Measurements from ENCODE around the gene POLR1G. TPM values are rescaled to one million over a fixed set of nuclear protein-coding genes. Genes with fewer than 3 reads are reported as not detected.

Gene POLR1G
- total RNA-seq, 1 donor from 2014 or later, result 25.3 TPM

DNA sequence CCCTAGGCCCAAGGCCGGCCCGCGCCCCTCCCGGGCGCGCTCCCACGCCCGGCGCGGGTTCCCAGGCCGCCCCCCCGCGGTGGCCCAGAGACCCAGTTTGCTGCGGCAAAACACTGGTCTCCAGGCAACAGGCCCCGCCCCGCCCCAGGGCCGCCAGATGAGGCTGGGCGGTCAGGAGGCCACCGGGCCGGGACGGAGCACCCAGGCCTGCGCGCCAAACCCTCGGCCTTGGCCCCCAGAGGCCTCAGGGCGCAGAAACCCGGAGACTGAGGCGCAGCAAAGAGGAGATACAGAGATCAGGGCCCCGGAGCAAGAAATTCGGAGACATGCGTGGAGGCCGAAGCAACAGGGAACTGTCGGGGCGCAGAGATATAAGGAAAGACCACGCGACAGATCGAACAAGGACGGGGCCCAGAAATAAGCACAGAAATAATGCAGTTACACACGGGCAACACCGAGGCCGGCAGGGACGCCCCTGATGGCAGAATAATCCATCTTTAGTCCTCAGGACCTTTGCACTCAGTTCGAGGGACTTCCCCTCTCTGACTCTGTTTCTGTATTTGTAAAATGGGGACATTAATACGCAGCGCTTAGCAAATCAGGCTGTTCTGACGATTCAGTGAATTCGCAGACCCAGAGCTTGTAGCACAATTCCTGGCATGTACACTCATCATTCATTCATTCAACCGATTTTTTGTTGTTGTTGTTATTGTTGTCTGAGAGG lies 38.0 kb downstream of the POLR1G start:
- no peaks in the 10 kb centered on the region for H3K27me3 Mint-ChIP-seq (ENCODE audit: insufficient read depth)
- intact Hi-C loops (cut with micrococcal nuclease), result loop anchor here (5.0 kb wide), 1 partner anchor 37 kb away; the partner anchor contains the start of genes POLR1G and PPP1R13L

DNA sequence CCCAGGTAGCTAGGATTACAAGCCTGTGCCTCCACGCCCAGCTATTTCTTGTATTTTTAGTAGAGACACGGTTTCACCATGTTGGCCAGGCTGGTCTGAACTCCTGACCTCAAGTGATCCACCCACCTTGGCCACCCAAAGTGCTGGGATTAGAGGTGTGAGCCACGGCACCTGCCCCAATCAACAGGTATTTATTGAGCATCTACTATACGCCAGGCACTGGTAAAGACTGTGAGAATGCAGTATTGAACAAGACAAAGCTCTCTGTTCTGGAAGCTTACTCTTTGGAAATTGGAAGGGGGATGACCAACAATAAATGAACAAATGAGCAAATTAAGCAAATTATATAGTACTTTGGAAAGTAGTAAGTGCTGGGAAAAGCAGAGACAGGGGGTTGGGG lies 38.7 kb downstream of the POLR1G start:
- Mint-ChIP-seq H3K4me3 (peak overlapping the region; percentile 30), H3K27ac (peak overlapping the region; percentile 63)
- intact Hi-C loops (cut with micrococcal nuclease), result no loop called here

More for the DNA sequence above, 38.0 kb downstream of the POLR1G start:
- Mint-ChIP-seq H3K4me3 (peak overlapping the region; percentile 37), H3K36me3 (ENCODE audit: low read depth) (peaks cover 4% of the 10 kb centered on the region), H3K27ac (peak overlapping the region; percentile 63), H3K4me1 (ENCODE audit: low read depth) (peaks cover 41% of the 10 kb centered on the region), H3K9me3 (no peaks in the 10 kb centered on the region)
- peak; percentile 78 for DNase-seq (ENCODE audit: low spot score)

DNA sequence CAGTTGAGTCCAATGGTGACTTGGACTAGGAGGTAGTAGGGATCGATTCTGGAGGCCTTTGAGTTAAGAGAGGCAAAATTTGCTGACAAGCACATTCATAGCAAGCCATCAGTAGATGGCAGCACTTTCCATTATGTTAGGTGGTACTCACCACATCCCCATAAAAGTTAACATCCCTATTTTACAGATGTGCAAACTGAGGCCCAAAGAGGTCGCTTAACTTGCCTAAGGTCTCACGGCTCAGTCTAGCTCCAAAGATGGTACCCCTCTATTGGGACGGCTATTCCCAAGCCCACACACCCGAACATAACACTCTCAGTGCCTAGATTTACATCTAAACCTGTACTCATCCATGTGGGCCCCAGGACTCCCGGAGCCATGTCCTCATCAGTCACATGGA lies 39.9 kb downstream of the POLR1G start:
- Mint-ChIP-seq H3K36me3 (ENCODE audit: low read depth) (peaks cover 4% of the 10 kb centered on the region), H3K9me3 (no peaks in the 10 kb centered on the region), H3K4me3 (no peak overlapping the region), H3K4me1 (ENCODE audit: low read depth) (peaks cover 42% of the 10 kb centered on the region), H3K27me3 (ENCODE audit: insufficient read depth) (peaks cover under 1% of the 10 kb centered on the region), H3K27ac (peak overlapping the region; percentile 55)
- intact Hi-C loops (cut with micrococcal nuclease), result no loop called here
- no peak for DNase-seq (ENCODE audit: low spot score)

More for the DNA sequence above, 38.7 kb downstream of the POLR1G start:
- peaks cover 4% of the 10 kb centered on the region for H3K36me3 Mint-ChIP-seq (ENCODE audit: low read depth)
- H3K4me1 Mint-ChIP-seq (ENCODE audit: low read depth), result peaks cover 46% of the 10 kb centered on the region
- no peak for DNase-seq (ENCODE audit: low spot score)
- no peaks in the 10 kb centered on the region for H3K9me3 Mint-ChIP-seq
- H3K27me3 Mint-ChIP-seq (ENCODE audit: insufficient read depth), result no peaks in the 10 kb centered on the region

- H3K4me3 Mint-ChIP-seq, result no peak overlapping the region
- intact Hi-C loops (cut with micrococcal nuclease), result no loop called here
- peaks cover 4% of the 10 kb centered on the region for H3K27me3 Mint-ChIP-seq (ENCODE audit: insufficient read depth)
- H3K4me1 Mint-ChIP-seq (ENCODE audit: low read depth), result peaks cover 49% of the 10 kb centered on the region
- no peaks in the 10 kb centered on the region for H3K9me3 Mint-ChIP-seq
- H3K27ac Mint-ChIP-seq, result no peak overlapping the region
- DNase-seq (ENCODE audit: low spot score), result no peak
- peaks cover 4% of the 10 kb centered on the region for H3K36me3 Mint-ChIP-seq (ENCODE audit: low read depth)
Observed at GRCh38 chr19:45446944-45447343, 40.5 kb downstream of the POLR1G start.

- DNase-seq (ENCODE audit: low spot score), result no peak
- Mint-ChIP-seq H3K27me3 (ENCODE audit: insufficient read depth) (peaks cover 4% of the 10 kb centered on the region), H3K36me3 (ENCODE audit: low read depth) (peaks cover 2% of the 10 kb centered on the region), H3K9me3 (no peaks in the 10 kb centered on the region), H3K27ac (peak overlapping the region; percentile 42), H3K4me3 (peak overlapping the region; percentile 45), H3K4me1 (ENCODE audit: low read depth) (peaks cover 42% of the 10 kb centered on the region)
- intact Hi-C loops (cut with micrococcal nuclease), result no loop called here
Observed at GRCh38 chr19:45448425-45448756, 41.9 kb downstream of the POLR1G start.

DNA sequence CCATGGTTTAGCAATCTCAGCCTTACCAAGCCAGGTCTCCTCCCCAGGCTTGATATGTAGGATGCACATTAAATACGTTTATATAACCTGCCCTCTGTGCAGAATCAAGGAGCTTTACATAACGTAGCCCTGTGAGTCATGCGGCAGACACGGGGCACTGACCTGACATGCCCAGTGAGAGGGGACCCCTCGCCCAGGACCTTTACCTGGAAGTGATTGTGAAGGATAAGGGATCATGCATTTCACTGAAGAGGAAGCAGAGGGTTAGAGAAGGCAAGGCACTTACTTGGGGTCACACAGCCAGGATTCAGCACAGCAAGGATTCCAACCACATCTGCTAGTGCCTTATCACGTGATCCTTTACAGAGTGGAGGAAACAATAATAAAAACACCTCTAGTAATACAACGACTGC lies 42.4 kb downstream of the POLR1G start:
- Mint-ChIP-seq H3K27me3 (ENCODE audit: insufficient read depth) (peaks cover 7% of the 10 kb centered on the region), H3K4me1 (ENCODE audit: low read depth) (peaks cover 37% of the 10 kb centered on the region), H3K27ac (peak overlapping the region; percentile 68), H3K9me3 (no peaks in the 10 kb centered on the region), H3K4me3 (peak overlapping the region; percentile 67), H3K36me3 (ENCODE audit: low read depth) (peaks cover 2% of the 10 kb centered on the region)
- DNase-seq (ENCODE audit: low spot score), result no peak
- intact Hi-C loops (cut with micrococcal nuclease), result no loop called here

DNA sequence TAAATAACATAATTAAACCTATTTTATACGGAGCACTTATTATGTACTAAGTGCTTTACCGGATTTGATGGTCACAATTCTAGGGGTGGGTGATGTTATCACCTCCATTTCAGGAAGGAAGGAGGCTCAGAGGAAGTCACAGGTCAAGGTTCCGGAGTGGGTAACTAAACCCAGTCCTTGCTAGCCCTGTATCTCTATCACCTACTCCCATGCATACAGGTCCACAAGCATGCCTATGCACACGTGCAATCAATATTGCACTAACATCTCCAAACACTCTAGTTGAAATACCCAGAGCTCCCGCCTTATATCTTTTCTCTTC lies 43.5 kb downstream of the POLR1G start:
- Mint-ChIP-seq H3K27me3 (ENCODE audit: insufficient read depth) (peaks cover 12% of the 10 kb centered on the region), H3K9me3 (no peaks in the 10 kb centered on the region), H3K4me3 (peak overlapping the region; percentile 89), H3K4me1 (ENCODE audit: low read depth) (peaks cover 32% of the 10 kb centered on the region), H3K27ac (peak overlapping the region; percentile 99), H3K36me3 (ENCODE audit: low read depth) (peaks cover 2% of the 10 kb centered on the region)
- DNase-seq (ENCODE audit: low spot score), result no peak
- intact Hi-C loops (cut with micrococcal nuclease), result loop anchor here (1.0 to 2.0 kb wide), 3 partner anchors 11 to 57 kb away; partner anchors contain the start of gene VASP

DNA sequence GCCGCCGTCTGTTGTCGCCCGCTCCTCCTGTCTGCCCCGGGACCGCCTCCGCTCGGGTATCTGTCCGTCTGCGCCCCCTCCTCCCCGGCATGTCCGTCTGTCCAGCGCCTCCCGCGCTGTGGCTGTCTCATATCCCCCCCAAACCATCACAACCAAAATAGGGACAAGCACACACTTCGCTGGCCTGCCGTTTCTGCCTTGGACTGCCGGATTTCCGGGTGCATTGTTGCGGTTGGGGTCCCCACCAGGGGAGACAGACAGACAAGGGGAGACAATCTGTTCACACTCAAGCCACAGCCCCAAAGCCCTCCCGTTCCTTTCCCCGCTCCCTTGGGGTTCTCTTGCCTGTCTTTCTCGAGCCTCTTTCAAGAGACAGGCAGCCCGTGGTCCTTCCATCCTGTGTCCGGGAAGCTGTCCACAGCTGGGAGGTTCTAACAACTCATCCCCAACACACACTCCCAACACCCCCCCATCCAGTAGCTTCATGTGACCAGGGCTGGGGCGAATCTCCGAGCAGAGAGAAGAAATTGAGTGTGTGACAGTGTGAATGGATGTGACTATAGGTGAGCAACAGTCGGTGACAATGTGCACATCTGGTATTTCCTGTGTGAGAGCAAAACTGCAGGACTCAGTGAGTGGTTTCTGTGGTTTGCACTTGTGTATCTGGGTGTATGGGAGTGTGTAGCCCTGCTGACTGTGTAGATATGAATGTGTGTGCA lies 44.8 kb downstream of the POLR1G start:
- Mint-ChIP-seq H3K4me3 (peak overlapping the region; percentile 75), H3K36me3 (ENCODE audit: low read depth) (peaks cover 2% of the 10 kb centered on the region), H3K27ac (peak overlapping the region; percentile 92), H3K4me1 (ENCODE audit: low read depth) (peaks cover 38% of the 10 kb centered on the region), H3K9me3 (no peaks in the 10 kb centered on the region), H3K27me3 (ENCODE audit: insufficient read depth) (peaks cover 17% of the 10 kb centered on the region)
- intact Hi-C loops (cut with micrococcal nuclease), result loop anchor here (1.0 to 2.0 kb wide), 2 partner anchors 16 to 56 kb away; partner anchors contain the start of genes FOSB and VASP
- peak; percentile 58 for DNase-seq (ENCODE audit: low spot score)

- H3K4me1 Mint-ChIP-seq (ENCODE audit: low read depth), result peaks cover 38% of the 10 kb centered on the region
- intact Hi-C loops (cut with micrococcal nuclease), result loop anchor here (1.0 to 2.0 kb wide), 2 partner anchors 15 to 55 kb away; partner anchors contain the start of genes FOSB and VASP
- no peak for DNase-seq (ENCODE audit: low spot score)
- peaks cover 2% of the 10 kb centered on the region for H3K36me3 Mint-ChIP-seq (ENCODE audit: low read depth)
- H3K27ac Mint-ChIP-seq, result peak overlapping the region; percentile 92
- peak overlapping the region; percentile 75 for H3K4me3 Mint-ChIP-seq
- peaks cover 20% of the 10 kb centered on the region for H3K27me3 Mint-ChIP-seq (ENCODE audit: insufficient read depth)
- no peaks in the 10 kb centered on the region for H3K9me3 Mint-ChIP-seq
Observed at GRCh38 chr19:45451850-45452387, 45.5 kb downstream of the POLR1G start.

GRCh38 chr19:45455707-45456499 lies 49.5 kb downstream of the POLR1G start:
- no peak for DNase-seq (ENCODE audit: low spot score)
- H3K36me3 Mint-ChIP-seq (ENCODE audit: low read depth), result no peaks in the 10 kb centered on the region
- H3K4me3 Mint-ChIP-seq, result no peak overlapping the region
- H3K27ac Mint-ChIP-seq, result peak overlapping the region; percentile 59
- intact Hi-C loops (cut with micrococcal nuclease), result no loop called here
- H3K9me3 Mint-ChIP-seq, result no peaks in the 10 kb centered on the region
- H3K4me1 Mint-ChIP-seq (ENCODE audit: low read depth), result peaks cover 28% of the 10 kb centered on the region
- H3K27me3 Mint-ChIP-seq (ENCODE audit: insufficient read depth), result peaks cover 25% of the 10 kb centered on the region

GRCh38 chr19:45456500-45456815 lies 50.0 kb downstream of the POLR1G start:
- Mint-ChIP-seq H3K4me3 (no peak overlapping the region), H3K36me3 (ENCODE audit: low read depth) (no peaks in the 10 kb centered on the region), H3K4me1 (ENCODE audit: low read depth) (peaks cover 23% of the 10 kb centered on the region), H3K9me3 (no peaks in the 10 kb centered on the region), H3K27me3 (ENCODE audit: insufficient read depth) (peaks cover 23% of the 10 kb centered on the region), H3K27ac (no peak overlapping the region)
- intact Hi-C loops (cut with micrococcal nuclease), result no loop called here
- no peak for DNase-seq (ENCODE audit: low spot score)

- no peaks in the 10 kb centered on the region for H3K36me3 Mint-ChIP-seq (ENCODE audit: low read depth)
- peaks cover 21% of the 10 kb centered on the region for H3K27me3 Mint-ChIP-seq (ENCODE audit: insufficient read depth)
- no peak for DNase-seq (ENCODE audit: low spot score)
- no peak overlapping the region for H3K4me3 Mint-ChIP-seq
- H3K9me3 Mint-ChIP-seq, result no peaks in the 10 kb centered on the region
- H3K4me1 Mint-ChIP-seq (ENCODE audit: low read depth), result peaks cover 13% of the 10 kb centered on the region
- intact Hi-C loops (cut with micrococcal nuclease), result no loop called here
- no peak overlapping the region for H3K27ac Mint-ChIP-seq
Observed at GRCh38 chr19:45457776-45458175, 51.3 kb downstream of the POLR1G start.
